Activated CD4-positive, alpha-beta T cell treated with anti-CD3 and anti-CD28 coated beads for 48 hours (primary cell): ENCODE results near the gene PHACTR1.
"Not testable (repeated sequence)": the region's sequence is repeated elsewhere in the genome, so short reads cannot be mapped to it uniquely, and the experiment has no call there.

ENCODE experiments used
- DNase-seq: peaks from one replicate; pipeline ENCODE4 v3.0.0-alpha.2; 2020

Gene PHACTR1

GRCh38 chr6:12716298-12716916, at the start of gene PHACTR1:
Gene PHACTR1 (plus strand): TSS chr6:12716767.
- DNase-seq, result no peak

GRCh38 chr6:12666886-12667285, 49.7 kb upstream of the PHACTR1 start:
- no peak for DNase-seq

GRCh38 chr6:12675931-12676330, 40.6 kb upstream of the PHACTR1 start:
- DNase-seq, result no peak

DNA sequence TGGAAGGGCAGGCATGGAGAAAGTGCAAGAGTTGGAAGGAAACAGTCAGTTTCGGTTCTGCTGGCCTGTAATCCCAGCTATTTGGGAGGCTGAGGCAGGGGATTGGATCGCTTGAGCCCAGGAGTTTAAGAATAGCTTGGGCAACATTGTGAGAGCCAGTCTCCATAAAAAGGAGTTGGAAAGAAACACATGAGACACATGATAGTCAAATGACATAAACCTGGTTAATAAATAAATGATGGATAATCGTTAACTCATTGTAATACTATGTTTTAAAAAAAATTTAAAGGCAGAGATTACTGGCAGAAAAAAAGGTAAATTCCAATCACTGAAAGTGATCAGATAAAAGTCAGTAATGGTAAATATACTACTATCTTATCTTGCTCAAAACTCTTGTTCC, 37.2 kb upstream of the PHACTR1 start:
- no peak for DNase-seq

DNA sequence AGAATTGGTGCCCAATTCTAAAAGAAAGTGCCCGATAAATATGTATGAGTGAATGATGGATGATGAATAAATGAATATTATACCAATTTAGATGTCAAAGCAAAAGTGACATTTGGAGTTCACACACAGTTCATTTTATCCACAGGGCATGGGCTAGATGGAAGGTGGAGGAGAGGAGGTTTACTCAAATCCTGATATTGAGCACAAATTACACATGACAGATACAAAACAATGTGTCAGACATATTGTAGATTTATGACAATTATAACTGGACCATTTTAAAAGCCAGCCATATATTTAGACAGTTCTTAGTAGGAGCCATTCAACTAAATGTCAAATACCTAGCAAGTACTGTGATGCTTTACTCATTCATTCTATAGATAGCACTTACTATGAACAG, 23.4 kb upstream of the PHACTR1 start:
- DNase-seq, result no peak

GRCh38 chr6:12698298-12698697, 18.3 kb upstream of the PHACTR1 start:
- no peak for DNase-seq

GRCh38 chr6:12704946-12705345, 11.6 kb upstream of the PHACTR1 start:
- no peak for DNase-seq

DNA sequence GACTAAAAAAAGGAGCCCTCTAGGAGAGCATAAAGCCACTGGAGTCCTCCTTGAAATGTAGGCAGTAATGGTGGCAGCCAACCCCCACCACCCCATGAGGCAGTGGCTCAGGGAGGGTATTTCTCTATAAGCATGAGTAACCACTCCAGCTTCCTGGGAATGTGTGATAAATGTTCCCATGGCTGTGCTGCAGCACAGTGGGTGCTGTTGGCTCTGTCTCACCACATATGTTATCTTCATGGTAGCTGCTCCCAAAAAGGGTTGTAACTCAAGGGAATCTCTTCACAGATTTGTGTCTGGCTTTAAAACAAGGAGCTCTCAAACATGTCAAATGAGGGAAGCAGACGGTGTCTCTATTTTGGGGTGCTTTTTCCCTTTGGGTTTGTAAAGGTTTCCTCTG, 7.5 kb upstream of the PHACTR1 start:
- DNase-seq, result no peak

DNA sequence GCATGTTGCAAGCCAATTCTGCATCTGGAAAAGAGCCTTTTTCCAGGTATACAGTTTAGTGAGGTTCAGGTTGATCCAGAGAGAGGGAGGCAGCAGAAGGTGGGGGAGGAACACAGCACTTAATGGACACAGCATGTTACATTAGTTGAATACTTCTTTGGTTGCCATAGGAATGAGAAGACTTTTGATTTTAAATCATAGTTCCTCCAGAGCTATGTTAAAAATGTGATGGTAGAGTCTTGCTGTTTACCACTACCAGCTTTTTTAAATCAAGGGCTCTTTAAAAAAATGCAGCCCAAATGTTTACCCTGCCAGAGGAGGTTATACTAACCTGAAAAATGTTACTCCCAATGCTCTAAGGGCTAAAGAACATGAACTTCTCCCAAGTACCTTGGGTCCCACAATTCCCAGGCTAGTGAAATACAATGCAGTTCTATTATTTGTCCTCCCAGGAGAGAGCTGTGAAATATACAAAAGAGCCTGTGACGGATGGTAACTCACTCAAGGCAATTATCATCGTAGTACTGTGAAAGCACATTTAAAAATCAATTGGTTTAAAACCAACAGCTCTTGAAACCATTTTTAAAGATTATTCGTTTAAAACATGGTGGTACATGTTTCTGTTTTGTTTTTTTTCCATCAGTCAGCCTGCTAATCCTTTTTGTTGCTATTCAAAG, 6.9 kb upstream of the PHACTR1 start:
- DNase-seq, result no peak

GRCh38 chr6:12710921-12711320, 5.6 kb upstream of the PHACTR1 start:
- no peak for DNase-seq

DNA sequence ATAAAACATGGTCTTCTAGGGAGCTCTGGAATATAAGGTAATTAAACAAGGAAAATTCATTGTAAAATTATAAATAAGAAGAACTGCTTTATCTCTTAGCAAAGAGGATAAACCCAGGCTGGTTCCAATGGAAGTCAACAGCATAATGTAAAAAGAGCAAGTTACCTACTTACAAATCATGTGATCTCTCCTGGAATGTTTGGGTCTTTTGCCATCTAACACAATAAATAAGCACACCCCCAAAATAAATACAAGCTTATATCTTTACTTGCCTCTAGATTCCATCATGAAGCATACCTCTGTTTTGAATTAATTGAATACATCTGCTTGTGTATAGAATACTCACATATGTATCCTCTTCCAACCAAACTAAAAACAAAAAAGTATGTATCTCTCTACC, 2.5 kb upstream of the PHACTR1 start:
- no peak for DNase-seq

DNA sequence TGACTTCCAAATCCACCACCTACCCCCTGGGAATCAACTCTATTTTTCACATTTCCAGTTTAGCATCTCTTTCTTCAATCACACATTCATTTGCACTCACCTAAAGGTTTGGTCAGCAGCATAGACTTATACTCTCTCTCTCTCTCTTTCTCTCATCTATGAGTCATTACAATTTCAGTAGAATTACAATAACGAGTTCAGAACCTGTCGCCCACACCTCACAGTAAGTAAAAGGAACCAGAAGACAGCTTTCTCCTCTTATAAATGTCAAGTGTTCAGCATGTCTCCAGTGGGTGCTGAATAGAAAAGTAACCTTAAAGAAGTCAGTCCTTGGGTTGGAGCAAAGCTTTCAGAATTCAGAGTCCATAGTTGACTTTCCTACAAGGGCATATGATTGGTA, 1.1 kb upstream of the PHACTR1 start:
- no peak for DNase-seq

DNA sequence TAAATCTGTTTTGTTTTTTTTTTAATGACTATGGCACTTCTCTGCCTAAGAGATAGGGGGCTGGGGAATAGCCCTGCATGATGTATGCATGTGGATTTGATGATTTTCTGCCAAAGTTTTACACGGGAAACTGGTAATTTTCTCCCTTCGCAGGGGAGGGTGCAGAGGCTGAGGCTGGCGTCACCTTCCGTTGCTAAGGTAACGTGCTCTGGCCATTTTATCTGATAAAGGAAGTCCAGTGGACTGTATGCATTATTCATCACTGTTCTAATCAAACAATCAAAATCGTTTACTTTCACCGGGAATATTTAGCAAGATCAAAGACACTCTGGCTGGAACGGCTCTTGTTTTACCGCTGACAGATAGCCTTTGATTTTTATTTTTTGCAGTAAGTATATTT, 789 bp downstream of the PHACTR1 start:
- DNase-seq, result no peak

- DNase-seq, result no peak
Observed at GRCh38 chr6:12718015-12718414, 1.4 kb downstream of the PHACTR1 start.

DNA sequence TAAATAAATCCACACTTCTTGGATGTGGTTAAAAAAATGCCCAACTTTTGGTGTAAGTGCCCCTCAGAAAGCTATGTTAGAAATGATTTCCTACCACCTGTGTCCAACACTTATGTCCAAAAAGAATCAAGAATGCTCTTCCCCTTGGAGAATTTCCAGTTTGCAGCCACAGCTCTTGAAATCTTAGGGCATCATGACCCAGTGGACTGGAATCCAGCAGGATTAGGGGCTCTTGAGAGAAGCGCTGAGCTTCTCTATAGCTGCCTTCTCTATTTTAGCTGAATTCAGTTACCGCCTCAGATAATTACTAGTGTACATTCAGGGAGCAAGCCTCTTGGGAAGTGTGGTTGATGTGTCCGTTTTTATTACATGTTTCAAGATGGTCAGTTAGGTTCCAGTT, 2.5 kb downstream of the PHACTR1 start:
- no peak for DNase-seq

- DNase-seq, result no peak
Observed at GRCh38 chr6:12720310-12720709, 3.7 kb downstream of the PHACTR1 start.

DNA sequence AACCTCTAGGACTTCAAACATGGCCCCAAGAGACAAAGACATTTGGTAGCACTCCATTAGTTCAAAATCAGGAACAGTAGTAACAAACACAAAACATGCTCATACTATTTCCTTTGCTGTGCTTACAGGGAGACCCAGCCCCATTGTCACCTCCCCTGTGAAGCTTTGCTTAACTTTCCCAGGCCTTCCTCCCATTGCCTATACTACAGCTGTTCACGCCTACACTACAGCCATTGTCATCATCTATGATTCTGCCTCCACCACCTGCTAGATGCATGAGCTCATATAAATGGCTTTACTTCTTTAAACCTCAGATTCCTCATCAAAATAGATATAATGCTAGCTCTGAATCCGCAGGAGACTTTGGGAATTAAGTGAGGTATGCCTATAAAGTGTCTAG, 8.7 kb downstream of the PHACTR1 start:
- no peak for DNase-seq

GRCh38 chr6:12729467-12729866, 12.9 kb downstream of the PHACTR1 start:
- DNase-seq, result no peak

DNA sequence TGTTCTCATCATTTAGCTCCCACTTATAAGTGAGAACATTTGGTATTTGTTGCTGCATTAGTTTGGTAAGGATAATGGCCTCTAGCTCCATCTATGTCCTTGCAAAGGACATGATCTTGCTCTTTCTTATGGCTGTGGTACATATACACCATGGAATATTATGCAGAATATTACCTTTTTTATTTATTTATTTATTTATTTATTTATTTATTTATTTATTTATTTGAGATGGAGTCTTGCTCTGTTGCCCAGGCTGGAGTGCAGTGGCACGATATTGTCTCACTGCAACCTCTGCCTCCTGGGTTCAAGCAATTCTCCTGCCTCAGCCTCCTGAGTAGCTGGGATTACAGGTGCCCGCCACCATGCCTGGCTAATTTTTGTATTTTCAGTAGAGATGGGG, 14.2 kb downstream of the PHACTR1 start:
- DNase-seq, result not testable (repeated sequence)

- no peak for DNase-seq
Observed at GRCh38 chr6:12733876-12734275, 17.3 kb downstream of the PHACTR1 start.

- no peak for DNase-seq
Observed at GRCh38 chr6:12735786-12736185, 19.2 kb downstream of the PHACTR1 start.

DNA sequence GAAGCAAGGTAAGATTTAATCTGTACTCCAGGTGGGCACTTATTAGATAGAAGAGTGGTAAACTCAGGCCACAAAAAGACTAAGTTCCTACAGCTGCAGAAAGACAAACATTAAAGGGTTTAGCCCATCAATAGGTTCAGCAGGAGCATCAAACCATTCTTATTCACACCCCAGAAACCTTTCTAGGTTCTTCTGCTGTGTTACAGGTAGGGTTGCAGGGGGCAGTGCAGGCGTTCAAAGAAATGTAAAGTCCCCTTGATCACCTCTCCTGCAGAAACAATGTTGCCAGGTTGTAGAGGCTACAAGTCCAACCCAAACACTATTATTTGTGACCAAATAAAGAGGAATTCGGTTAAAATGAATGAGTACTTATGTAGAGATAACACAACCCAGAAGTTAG, 31.8 kb downstream of the PHACTR1 start:
- no peak for DNase-seq

DNA sequence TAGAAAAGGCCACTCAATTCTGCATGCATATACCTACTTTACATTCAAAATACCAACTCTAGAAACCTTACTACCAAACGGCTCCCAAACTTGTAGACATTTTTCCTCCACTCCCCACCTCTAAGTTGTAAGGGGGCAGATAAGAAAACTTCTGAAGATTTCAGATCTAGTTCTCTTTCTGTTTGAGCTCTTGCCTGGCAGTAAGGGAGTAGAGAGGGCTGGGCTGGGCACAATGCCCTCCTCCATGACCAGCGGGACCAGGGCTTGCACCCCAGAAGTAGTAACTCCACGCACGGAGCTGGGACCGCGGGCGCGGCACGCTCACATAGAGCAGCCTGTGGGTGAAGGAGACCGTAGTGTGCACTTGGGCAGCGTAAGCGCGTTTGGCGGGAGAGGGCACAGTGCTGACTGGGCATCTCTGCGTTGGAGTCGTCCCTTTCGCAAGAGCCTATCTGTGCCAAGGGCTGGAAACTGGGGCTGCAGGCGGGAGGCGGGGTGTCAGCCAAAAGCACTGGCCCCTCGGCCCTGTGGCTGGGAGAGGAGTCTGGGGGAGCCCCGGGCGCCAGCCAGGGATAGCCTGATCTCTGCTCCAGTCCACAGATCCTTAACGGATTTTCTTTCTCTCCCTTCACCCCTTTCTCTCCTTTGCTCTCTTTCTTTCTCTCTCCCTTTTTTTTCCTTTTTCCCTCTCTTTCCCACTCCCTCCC, 32.4 kb downstream of the PHACTR1 start:
- no peak for DNase-seq
